HG03378 (cell line): Measurements from ENCODE around the gene RSPH3.
"Not testable (repeated sequence)": the region's sequence is repeated elsewhere in the genome, so short reads cannot be mapped to it uniquely, and the experiment has no call there.

Experiments used
- ATAC-seq: cut with Tn5 transposase; IDR thresholded peaks from one replicate; pipeline ENCODE4 v1.9.1; 2021; ENCODE audit warnings: mild to moderate bottlenecking, moderate library complexity; ENCODE audit not compliant: unreplicated experiment

Gene RSPH3

DNA sequence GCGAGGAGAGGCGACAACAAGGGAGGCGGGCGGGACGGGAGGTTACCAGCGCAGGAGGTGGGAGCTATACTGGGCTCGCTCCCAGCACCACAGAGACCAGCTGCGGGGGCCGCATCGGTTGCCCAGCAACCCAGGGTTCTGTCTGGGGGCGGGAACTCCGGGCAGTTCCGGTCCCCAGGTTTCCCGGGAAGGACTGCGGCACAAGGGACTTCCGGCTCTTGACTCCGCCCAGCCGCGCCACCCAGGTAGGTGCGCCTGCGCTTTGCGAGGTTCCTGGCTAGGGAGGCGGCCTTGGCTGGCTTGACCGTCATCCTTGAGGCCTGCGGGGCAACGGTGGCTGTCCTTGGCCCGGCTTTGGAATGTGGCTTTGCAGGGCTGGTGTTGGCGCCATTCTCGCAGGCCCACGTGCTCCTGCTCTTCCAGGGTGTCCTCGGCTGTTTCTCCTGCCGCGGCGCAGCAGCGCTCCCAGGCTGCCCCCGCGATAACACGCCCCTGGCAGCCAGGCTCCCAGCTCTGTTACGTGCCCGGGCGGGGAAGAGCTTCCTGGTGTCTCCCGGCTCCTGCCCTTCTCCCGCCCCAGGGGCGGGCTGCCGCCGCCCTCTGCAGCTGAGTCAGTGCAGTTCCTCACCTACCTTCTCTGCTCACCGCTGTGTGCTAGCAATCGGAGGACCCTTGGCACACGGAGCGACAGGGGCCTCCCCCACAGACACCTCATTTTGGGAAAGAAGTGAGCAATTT, at the start of gene RSPH3:
RSPH3 (minus strand) TSS at position 537 of the 738 bp plus-strand sequence. CDS start 652 bp downstream, outside the sequence.
- peak; percentile 89 for ATAC-seq

DNA sequence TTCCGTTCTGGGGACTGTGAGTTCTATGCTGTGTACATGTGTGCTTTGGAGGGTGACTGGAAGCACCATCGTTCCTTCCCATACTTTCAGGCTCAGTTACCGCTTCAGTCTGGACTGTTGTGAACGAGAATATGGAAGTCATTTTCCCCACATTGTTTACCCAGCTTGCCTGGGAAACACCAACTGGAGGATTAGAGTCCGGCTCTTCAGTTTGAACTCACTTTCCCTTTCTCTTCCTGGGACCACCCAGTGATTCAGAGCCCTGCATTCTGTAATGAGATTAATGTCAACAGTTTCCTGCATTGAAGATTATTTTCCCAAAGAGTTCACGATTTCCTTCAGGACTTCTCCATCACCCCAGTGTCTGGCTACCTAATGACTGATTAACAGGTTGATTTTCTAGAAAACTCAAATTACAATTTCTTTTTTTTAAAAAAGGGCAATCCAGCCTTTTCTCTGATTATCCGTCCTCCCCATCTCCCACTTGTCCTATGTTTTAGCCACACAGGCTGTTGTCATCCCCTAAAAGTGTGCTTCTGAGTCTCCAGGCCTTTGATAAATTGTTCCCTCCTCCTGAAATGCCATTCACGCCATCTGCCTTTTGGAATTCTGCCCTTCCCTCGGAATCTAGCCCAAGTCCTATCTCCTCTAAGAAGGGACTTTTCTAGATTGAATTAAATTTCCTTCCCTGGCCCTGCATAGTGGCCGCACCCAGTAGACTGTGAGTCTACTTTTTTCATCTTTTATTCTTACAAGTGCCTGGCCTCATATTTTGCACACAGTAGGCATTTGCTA, 48.1 kb upstream of the RSPH3 start:
- ATAC-seq, result no peak

DNA sequence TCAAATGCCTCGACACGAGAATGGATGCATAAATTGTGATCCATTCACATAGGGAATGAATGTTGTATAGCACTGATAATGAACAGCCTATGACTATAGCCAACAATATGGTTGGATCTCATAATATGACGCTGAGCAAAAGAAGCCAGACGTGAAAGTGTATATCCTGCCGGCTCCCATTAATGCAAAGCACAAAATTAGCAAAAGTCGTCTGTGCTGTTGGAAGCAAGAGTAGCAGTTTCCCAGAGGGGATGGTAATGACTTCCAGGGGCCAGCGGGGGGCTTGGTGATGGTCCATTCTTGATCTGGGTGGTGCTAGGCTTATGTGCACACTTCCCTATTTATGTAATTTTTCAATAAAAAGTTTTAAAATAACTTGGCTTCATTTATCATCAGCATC, 45.8 kb upstream of the RSPH3 start:
- no peak for ATAC-seq

DNA sequence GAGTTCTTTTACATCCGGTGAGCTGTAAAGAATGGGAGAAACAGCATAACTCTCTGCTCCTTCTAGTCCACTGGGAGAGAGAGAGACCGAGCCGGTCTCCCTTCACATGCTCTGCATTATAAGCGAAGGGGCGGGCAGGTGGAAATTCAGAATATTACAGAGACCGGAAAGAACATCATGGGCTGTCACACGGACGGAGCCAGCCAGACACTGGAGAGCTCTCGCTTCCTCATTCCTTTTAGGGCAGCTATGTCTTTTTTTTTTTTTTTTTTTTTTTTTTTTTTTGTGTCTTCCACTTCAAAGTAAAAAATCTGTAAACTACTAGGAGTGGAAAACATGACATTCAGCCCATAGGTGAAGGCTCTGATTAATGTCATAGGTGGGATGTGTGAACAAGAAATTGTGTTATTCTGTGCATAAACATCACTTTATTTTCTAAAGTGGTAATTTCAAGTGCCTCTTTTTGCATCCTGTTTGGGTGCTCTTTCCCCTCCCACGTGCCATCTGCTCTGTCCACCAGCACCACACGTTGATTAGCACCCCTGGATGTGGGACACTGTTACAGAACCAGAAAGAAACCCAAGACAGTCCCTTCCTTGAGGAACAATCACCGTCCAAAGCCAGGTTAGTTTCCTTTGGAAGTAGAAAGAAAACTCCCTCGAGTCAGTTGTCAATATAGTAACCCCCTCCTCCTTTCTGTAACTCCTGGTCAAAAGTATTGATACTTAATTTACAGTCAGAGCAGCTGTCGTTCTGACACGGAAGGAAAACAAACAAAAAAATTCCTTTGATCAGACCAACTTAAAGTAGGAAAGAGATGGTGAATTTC, 45.1 kb upstream of the RSPH3 start, which contains the start of gene TAGAP:
TAGAP (minus strand) TSS at position 93 of the 829 bp plus-strand sequence. CDS start 845 bp downstream, outside the sequence.
- ATAC-seq, result peak; percentile 88

DNA sequence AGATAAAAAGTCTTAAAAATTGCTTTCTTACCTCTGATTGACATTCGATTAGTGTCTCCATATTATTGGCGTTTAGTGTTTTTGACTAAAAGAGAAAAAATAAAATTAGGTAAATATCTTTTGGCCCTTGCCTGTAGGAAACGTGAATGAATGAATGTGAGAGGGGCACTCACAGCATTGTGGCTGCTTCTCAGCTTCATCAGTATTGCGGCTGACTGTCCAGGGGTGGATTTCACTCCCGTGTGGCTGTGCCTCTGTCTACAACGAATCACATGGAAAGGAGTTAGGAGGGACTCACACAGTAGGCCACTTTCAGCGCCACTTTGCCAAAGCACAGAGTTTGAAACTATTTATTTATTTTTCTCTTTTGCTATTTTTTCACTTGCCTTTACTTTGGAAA, 43.9 kb upstream of the RSPH3 start:
- ATAC-seq, result no peak

- ATAC-seq, result no peak
Measured at GRCh38 chr6:159043251-159043650, 43.2 kb upstream of the RSPH3 start.

- no peak for ATAC-seq
Measured at GRCh38 chr6:159042826-159043181, 42.8 kb upstream of the RSPH3 start.

- ATAC-seq, result peak; percentile 28
Measured at GRCh38 chr6:159042003-159042825, 42.2 kb upstream of the RSPH3 start.

DNA sequence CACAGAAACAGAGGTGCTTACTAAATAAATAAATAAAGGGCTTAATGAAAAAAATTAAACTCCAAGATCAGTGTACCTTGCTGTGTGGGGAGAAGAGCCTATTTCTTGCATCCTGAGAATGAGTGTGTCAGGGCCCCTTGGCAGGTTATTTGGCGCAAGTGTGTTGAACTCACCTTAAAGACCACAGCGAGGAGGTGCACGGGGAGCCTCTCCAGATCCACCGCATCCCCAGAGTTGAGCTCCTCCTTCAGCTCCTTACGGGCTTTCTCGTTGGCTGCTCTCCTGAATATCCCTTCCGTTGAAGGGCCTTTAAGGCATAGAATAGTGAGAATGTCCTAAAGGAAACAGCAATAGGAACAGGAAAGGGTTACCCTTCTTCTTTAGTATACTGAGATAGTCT, 41.2 kb upstream of the RSPH3 start:
- no peak for ATAC-seq

- no peak for ATAC-seq
Measured at GRCh38 chr6:159039885-159040258, 39.9 kb upstream of the RSPH3 start.

DNA sequence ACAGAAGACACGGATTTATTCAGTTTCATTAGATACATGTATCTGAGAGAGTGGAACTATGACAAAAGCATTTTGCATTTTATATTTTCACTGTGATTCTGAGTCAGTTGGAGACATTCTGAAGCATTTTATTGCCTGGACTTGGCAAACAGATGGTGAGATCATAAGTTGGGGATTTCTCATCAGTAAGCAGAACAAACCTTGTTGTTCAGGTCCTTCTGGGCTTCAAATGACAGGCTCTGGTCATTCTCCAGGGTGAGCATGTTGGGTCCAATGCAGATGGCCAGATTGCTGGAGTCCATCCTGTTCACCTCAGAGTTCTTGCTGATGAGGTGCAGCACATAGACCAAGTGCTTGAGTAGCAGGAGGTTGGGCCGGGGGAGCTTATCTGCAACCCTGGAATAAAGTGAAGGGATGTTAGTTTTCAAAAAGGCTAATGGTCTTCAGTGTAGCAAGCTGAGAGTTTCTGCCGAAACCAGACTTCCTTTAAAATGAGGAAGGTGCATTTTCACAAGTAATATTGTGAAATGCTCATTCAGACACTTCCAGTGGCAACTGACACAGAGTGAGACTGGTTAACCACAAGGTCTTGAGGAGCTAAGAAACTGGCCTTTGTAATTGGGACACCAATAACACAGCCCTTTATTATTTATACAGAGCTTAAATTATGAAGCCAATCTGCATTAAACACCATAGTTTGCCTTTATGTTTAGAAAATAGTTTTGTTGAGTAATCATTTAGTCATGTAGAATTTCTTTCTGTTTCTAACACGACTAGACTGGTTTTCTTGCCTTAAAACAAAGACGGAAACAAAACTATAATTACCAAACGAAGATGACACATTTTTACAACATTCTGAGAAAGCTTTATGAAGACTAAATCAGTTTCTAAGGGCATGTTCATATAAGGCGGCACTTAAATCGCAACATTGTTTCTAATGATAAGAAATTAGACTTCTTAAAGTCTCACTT, 39.2 kb upstream of the RSPH3 start:
- ATAC-seq, result peak; percentile 81

- not testable (repeated sequence) for ATAC-seq
Measured at GRCh38 chr6:159038318-159038717, 38.3 kb upstream of the RSPH3 start.

GRCh38 chr6:159037756-159038290, 37.8 kb upstream of the RSPH3 start:
- ATAC-seq, result no peak

DNA sequence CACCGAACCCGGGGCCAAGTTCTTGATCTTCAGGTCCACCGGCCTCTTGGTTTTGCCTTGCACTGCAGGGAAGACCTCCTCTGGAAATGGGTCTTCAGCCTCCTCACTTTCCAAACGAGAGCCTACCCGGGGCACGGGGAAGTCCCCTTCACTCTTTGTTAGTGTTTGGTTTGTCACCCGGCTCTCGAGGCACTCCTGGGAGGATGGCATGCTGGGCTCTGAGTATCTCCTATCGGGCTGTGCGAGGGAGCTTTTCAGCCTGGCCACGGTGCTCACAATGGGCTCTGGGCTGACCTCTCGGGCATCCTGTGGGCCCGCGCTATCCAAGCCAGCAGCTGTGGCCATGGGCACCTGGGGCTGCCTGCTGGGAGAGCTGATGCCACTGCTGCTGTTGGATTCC, 36.7 kb upstream of the RSPH3 start:
- ATAC-seq, result no peak

DNA sequence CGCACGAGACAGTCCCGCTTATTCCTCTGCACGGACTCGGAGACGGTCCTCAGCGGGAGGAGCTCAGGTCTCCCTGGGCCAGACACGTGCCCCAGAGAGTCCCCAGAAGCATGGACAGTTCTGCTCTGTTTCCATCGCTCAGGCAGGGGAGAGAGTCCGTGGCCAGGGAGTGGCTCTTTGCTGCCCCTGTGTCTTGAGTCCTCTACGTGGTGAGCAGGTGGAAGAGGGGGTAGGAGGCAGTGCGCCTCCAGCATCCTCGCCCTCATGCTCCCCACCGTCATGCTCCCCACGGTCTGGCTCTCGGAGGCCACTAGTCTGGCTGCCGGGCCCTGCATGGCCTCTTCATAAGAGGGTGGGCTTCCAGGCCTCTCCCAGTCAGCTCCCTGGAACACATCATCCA, 35.9 kb upstream of the RSPH3 start:
- no peak for ATAC-seq

DNA sequence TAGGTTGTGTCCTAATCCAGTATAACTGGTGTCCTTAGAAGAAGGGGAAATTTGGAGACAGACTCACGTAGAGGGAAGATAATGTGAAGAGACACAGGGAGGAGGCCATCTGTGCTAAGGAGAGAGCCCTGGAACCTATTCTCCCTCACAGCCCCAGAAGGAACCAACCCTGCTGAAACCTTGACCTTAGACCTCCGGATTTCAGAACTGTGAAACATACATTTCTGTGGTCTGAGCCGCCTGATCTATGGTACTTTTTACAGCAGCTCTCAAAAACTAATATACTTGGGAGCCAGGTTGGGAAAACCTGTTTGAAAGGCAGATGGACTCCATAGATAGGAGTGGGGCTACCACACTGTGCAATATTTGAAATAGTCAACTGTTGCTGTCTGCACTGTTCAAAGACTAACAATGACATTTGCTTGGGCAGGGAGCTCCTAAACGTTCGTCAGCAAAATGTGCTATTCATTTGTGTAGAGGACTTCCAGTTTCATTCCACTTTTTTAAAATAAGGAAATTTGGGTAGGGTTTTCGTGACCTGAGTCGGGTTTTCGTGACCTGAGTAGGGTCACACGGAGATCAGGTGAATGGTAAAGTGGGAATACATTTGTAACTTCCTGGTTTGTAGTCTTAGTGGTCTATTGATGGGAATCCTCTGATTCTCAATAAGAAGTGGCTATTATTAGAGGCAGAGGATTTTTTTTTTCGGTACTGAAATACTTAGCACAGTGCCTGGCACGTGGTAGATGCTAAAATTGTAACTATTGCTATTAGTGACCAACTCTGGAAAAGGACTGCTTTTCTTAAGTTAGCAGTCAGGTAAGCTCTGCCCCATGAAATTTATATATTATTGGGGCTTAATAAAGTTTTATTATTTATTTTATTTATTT, 33.4 kb upstream of the RSPH3 start:
- no peak for ATAC-seq

- no peak for ATAC-seq
Measured at GRCh38 chr6:159031846-159032245, 31.8 kb upstream of the RSPH3 start.

DNA sequence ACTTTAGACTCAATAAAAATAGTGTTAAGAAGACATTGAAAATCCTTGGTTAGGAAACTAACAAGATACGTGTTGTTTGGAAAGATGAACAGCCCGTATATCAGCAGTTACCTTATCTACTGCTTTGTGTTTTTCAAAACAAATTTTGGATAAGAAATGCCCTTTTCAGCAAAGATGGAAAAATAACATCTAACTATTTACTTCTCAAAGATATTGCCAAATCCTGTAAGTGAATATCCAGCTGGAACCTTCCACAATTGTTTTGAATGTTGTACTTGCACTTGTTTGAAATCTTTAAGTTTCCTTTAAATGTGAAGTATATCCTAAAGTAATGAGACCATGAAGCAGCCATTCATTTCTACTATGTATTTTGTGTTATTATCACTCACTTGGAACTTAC, 30.2 kb upstream of the RSPH3 start:
- no peak for ATAC-seq
